ENCODE results near the gene KRTAP6-1. TPM values are rescaled to one million over a fixed set of nuclear protein-coding genes. Genes with fewer than 3 reads are reported as not detected.

The KRTAP6-1 gene
- total RNA-seq, 1 donor from 2014 or later: not detected

- TF ChIP-seq CTCF (IDR thresholded peaks at IDR 0.05): no peak
- Histone ChIP-seq H3K27ac (no peak within 1 kb of the TSS), H3K27me3 (no peaks in the 10 kb centered on the region), H3K4me1 (no peaks in the 10 kb centered on the region), H3K36me3 (no peaks in the 10 kb centered on the region), H3K4me3 (no peak within 1 kb of the TSS), H3K9me3 (no peaks in the 10 kb centered on the region)
- no peak for ATAC-seq
- intact Hi-C loops (cut with DNase I): no loop called here
- DNase-seq: no peak
Measured at GRCh38 chr21:30598802-30599201, 14.9 kb downstream of the KRTAP6-1 start, which contains the start of gene KRTAP6-2. Gene KRTAP6-2 (minus strand): TSS chr21:30598902. CDS start chr21:30598874, 28 bp downstream.

- Histone ChIP-seq H3K27me3 (no peaks in the 10 kb centered on the region), H3K4me1 (no peaks in the 10 kb centered on the region), H3K9me3 (no peaks in the 10 kb centered on the region), H3K4me3 (no peak within 1 kb of the TSS), H3K27ac (no peak within 1 kb of the TSS), H3K36me3 (no peaks in the 10 kb centered on the region)
- no peak for DNase-seq
- no peak for TF ChIP-seq CTCF (IDR thresholded peaks at IDR 0.05)
- intact Hi-C loops (cut with DNase I): no loop called here
- ATAC-seq: no peak
Measured at GRCh38 chr21:30592140-30592539, 21.6 kb downstream of the KRTAP6-1 start, which contains the start of gene KRTAP6-3. Gene KRTAP6-3 (plus strand): TSS chr21:30592440. CDS start chr21:30592446, 6 bp downstream.

GRCh38 chr21:30590297-30590696 lies 23.4 kb downstream of the KRTAP6-1 start, which contains the start of gene KRTAP22-2:
Gene KRTAP22-2 (minus strand): TSS chr21:30590397.
- intact Hi-C loops (cut with DNase I): no loop called here
- TF ChIP-seq CTCF (IDR thresholded peaks at IDR 0.05): no peak
- no peak for DNase-seq

GRCh38 chr21:30582870-30583269 lies 30.9 kb downstream of the KRTAP6-1 start:
- no peak for TF ChIP-seq CTCF (IDR thresholded peaks at IDR 0.05)
- Histone ChIP-seq H3K27me3 (no peaks in the 10 kb centered on the region), H3K36me3 (no peaks in the 10 kb centered on the region), H3K4me1 (no peaks in the 10 kb centered on the region), H3K27ac (no peak overlapping the region), H3K4me3 (no peak overlapping the region), H3K9me3 (no peaks in the 10 kb centered on the region)
- intact Hi-C loops (cut with DNase I): no loop called here
- no peak for DNase-seq
- no peak for ATAC-seq

More at GRCh38 chr21:30590297-30590696, 23.4 kb downstream of the KRTAP6-1 start, which contains the start of gene KRTAP22-2:
- Histone ChIP-seq H3K9me3 (no peaks in the 10 kb centered on the region), H3K27ac (no peak within 1 kb of the TSS), H3K36me3 (no peaks in the 10 kb centered on the region), H3K4me1 (no peaks in the 10 kb centered on the region), H3K27me3 (no peaks in the 10 kb centered on the region), H3K4me3 (no peak within 1 kb of the TSS)
- no peak for ATAC-seq

- Histone ChIP-seq H3K4me3 (no peak overlapping the region), H3K4me1 (no peaks in the 10 kb centered on the region), H3K27me3 (no peaks in the 10 kb centered on the region), H3K9me3 (no peaks in the 10 kb centered on the region), H3K36me3 (no peaks in the 10 kb centered on the region), H3K27ac (no peak overlapping the region)
- no peak for DNase-seq
- no peak for ATAC-seq
- no peak for TF ChIP-seq CTCF (IDR thresholded peaks at IDR 0.05)
- intact Hi-C loops (cut with DNase I): no loop called here
Measured at GRCh38 chr21:30580132-30580531, 33.6 kb downstream of the KRTAP6-1 start.

GRCh38 chr21:30579346-30579745 lies 34.4 kb downstream of the KRTAP6-1 start:
- no peak for TF ChIP-seq CTCF (IDR thresholded peaks at IDR 0.05)
- Histone ChIP-seq H3K27ac (no peak overlapping the region), H3K27me3 (no peaks in the 10 kb centered on the region), H3K4me3 (no peak overlapping the region), H3K4me1 (no peaks in the 10 kb centered on the region), H3K36me3 (no peaks in the 10 kb centered on the region), H3K9me3 (no peaks in the 10 kb centered on the region)
- ATAC-seq (no peak), DNase-seq (no peak)
- intact Hi-C loops (cut with DNase I): no loop called here
